HepG2 (cell line): ENCODE data around the gene NUAK1. TPM values are rescaled to one million over a fixed set of nuclear protein-coding genes. Genes with fewer than 3 reads are reported as not detected.

Experiments used
- ATAC-seq: fragments of 200-7000 bp; cut with Tn5 transposase; 3 replicates; pipeline ENCODE4 v1.9.1; 2020; ENCODE audit warnings: mild to moderate bottlenecking, moderate library complexity
- BruUV-seq: library from RNA; stranded (reverse); fragments of 400-500 nt; replicated peaks from 2 replicates; lab custom pipeline; 2021; lab: Mats Ljungman, UMichigan
- CTCF ChIA-PET: fragments of 300-600 bp; formaldehyde crosslinking; extraction: SDS; loops from one replicate; lab custom pipeline; 2021; ENCODE audit warnings: low total read pairs, inconsistent platforms, low intra/inter-chr PET ratio; lab: Yijun Ruan, JAX
- POLR2A ChIA-PET: fragments of 350-600 bp; sonication (Branson Sonifier 250); formaldehyde crosslinking; loops from one replicate; lab custom pipeline; 2020; ENCODE audit warnings: antibody characterized with exemption, inconsistent platforms; lab: Yijun Ruan, JAX
- DNase-seq: peaks from one replicate; pipeline ENCODE4 v3.0.0-alpha.2; 2015; ENCODE audit warnings: low spot score
- FAIRE-seq: peaks from 3 replicates; lab custom pipeline; 2011; peaks lifted over from hg19 to GRCh38; lab: Jason Lieb, UNC
- H2AFZ ChIP-seq: one replicate; pipeline ENCODE4 v1.6.1; 2011; ENCODE audit warnings: low read length, inconsistent platforms
- H3K27ac ChIP-seq: fragments of 300-600 bp; 3 replicates; pipeline ENCODE4 v1.8.0; 2011; ENCODE audit warnings: mixed run types, mild to moderate bottlenecking, mixed read lengths, low read length, inconsistent platforms; ENCODE audit not compliant: insufficient read depth; ENCODE audit errors: extremely low read length
- H3K27me3 ChIP-seq, 2 experiments: fragments of 200-600 bp in 1 of 2; 2 replicates in 1 of 2; 3 replicates in 1 of 2; pipeline versions ENCODE4 v1.6.0 to v1.8.0; 2011; ENCODE audit warnings: low read length in 2 of 2, mild to moderate bottlenecking in 2 of 2, moderate library complexity in 2 of 2, inconsistent platforms in 1 of 2; ENCODE audit not compliant: insufficient read depth in 2 of 2, control insufficient read depth in 1 of 2
- H3K36me3 ChIP-seq, 2 experiments: fragments of 200-600 bp in 1 of 2; replicated peaks in 1 of 2; 2 replicates in 1 of 2; 3 replicates in 1 of 2; pipeline versions ENCODE4 v1.5.1 to v1.8.0; 2011; ENCODE audit warnings: low read length in 2 of 2, inconsistent platforms in 1 of 2; ENCODE audit not compliant: insufficient read depth in 2 of 2, control insufficient read depth in 1 of 2
- H3K4me1 ChIP-seq: 2 replicates; pipeline ENCODE4 v1.5.1; 2012; ENCODE audit warnings: low read length, inconsistent platforms; ENCODE audit not compliant: insufficient read depth
- H3K4me2 ChIP-seq: 2 replicates; pipeline ENCODE4 v1.6.0; 2011; ENCODE audit warnings: low read depth, low read length, inconsistent platforms
- H3K4me3 ChIP-seq, 3 experiments: fragments of 200-600 bp in 1 of 3; sonication (generic), shearing (Covaris generic) in 1 of 3; replicated peaks in 1 of 3; 2 replicates each; pipeline ENCODE4 v1.5.1; 2011 to 2016; ENCODE audit warnings: low read length in 3 of 3, inconsistent platforms in 2 of 3, low read depth in 2 of 3, mild to moderate bottlenecking in 2 of 3, control low read depth in 1 of 3, mixed read lengths in 1 of 3; ENCODE audit not compliant: insufficient read depth in 1 of 3
- H3K79me2 ChIP-seq: one replicate; pipeline ENCODE4 v1.6.1; 2011; ENCODE audit warnings: low read length, inconsistent platforms; ENCODE audit not compliant: insufficient read depth
- H3K9ac ChIP-seq: 2 replicates; pipeline ENCODE4 v1.6.0; 2011; ENCODE audit warnings: mild to moderate bottlenecking, low read depth, low read length, inconsistent platforms; ENCODE audit not compliant: insufficient read depth
- H3K9me3 ChIP-seq: 2 replicates; pipeline ENCODE4 v1.5.1; 2012; ENCODE audit warnings: mild to moderate bottlenecking, low read length
- H4K20me1 ChIP-seq: 2 replicates; pipeline ENCODE4 v1.6.0; 2011; ENCODE audit warnings: inconsistent platforms, mild to moderate bottlenecking, low read length, moderate library complexity; ENCODE audit not compliant: insufficient read depth
- ADNP ChIP-seq: sonication (generic); formaldehyde crosslinking; IDR thresholded peaks from 2 replicates; pipeline ENCODE4 v1.4.0; 2020; ENCODE audit warnings: missing genetic modification reagents
- FOSL2 ChIP-seq: sonication (generic); formaldehyde crosslinking; IDR thresholded peaks from 2 replicates; pipeline ENCODE4 v1.4.0; 2020; ENCODE audit warnings: missing genetic modification reagents
- GTF3A ChIP-seq: sonication (generic); formaldehyde crosslinking; conservative IDR thresholded peaks from 2 replicates; pipeline ENCODE4 v1.4.0; 2020; ENCODE audit warnings: mild to moderate bottlenecking, missing genetic modification reagents
- IKZF5 ChIP-seq: IDR thresholded peaks from 2 replicates; pipeline ENCODE4 v1.6.1; 2018; ENCODE audit warnings: missing genetic modification reagents, mild to moderate bottlenecking, missing compliant biosample characterization
- KLF16 ChIP-seq, 2 experiments: sonication (generic) in 1 of 2; formaldehyde crosslinking in 1 of 2; IDR thresholded peaks; 2 replicates each; pipeline versions ENCODE4 v1.6.1 to v1.8.0; 2016 to 2023; ENCODE audit warnings: missing genetic modification reagents in 2 of 2, missing compliant biosample characterization in 1 of 2
- MXI1 ChIP-seq: IDR thresholded peaks from 3 replicates; pipeline ENCODE4 v1.6.1; 2012; ENCODE audit warnings: low read depth, low read length, inconsistent platforms, borderline replicate concordance
- NFKBIZ ChIP-seq: IDR thresholded peaks from 2 replicates; pipeline ENCODE4 v1.6.1; 2018; ENCODE audit warnings: missing genetic modification reagents, missing compliant biosample characterization
- POGK ChIP-seq: sonication (generic); formaldehyde crosslinking; conservative IDR thresholded peaks from 2 replicates; pipeline ENCODE4 v1.8.0; 2022; ENCODE audit warnings: mild to moderate bottlenecking, moderate library complexity, missing genetic modification reagents
- PTBP1 ChIP-seq: fragments of 200-400 bp; formaldehyde crosslinking; IDR thresholded peaks from 2 replicates; pipeline ENCODE4 v1.6.1; 2018; ENCODE audit warnings: low read length, low read depth; ENCODE audit not compliant: poor library complexity, severe bottlenecking
- SP140L ChIP-seq: sonication (generic); formaldehyde crosslinking; IDR thresholded peaks from 2 replicates; pipeline ENCODE4 v1.4.0; 2020; ENCODE audit warnings: missing genetic modification reagents, borderline replicate concordance
- ZNF337 ChIP-seq: sonication (generic); formaldehyde crosslinking; IDR thresholded peaks from 2 replicates; pipeline ENCODE4 v1.5.1; 2020; ENCODE audit warnings: missing genetic modification reagents, low read depth, mild to moderate bottlenecking, borderline replicate concordance
- ZNF451 ChIP-seq: sonication (generic); formaldehyde crosslinking; IDR thresholded peaks from 2 replicates; pipeline ENCODE4 v1.5.0; 2020; ENCODE audit warnings: mild to moderate bottlenecking, missing genetic modification reagents
- ZNF576 ChIP-seq: sonication (generic); formaldehyde crosslinking; IDR thresholded peaks from 2 replicates; pipeline ENCODE4 v1.4.0; 2020; ENCODE audit warnings: mild to moderate bottlenecking, missing genetic modification reagents
- ZNF674 ChIP-seq: sonication (generic); formaldehyde crosslinking; IDR thresholded peaks from 2 replicates; pipeline ENCODE4 v1.5.0; 2020; ENCODE audit warnings: low read depth, mild to moderate bottlenecking, missing genetic modification reagents
- ZNF724P ChIP-seq: sonication (generic); formaldehyde crosslinking; IDR thresholded peaks from 2 replicates; pipeline ENCODE4 v1.8.0; 2022; ENCODE audit warnings: missing genetic modification reagents, borderline replicate concordance
- ZNF773 ChIP-seq: sonication (generic); formaldehyde crosslinking; IDR thresholded peaks from 2 replicates; pipeline ENCODE4 v1.4.0; 2020; ENCODE audit warnings: missing genetic modification reagents, borderline replicate concordance
- ZNF776 ChIP-seq: sonication (generic); formaldehyde crosslinking; IDR thresholded peaks from 2 replicates; pipeline ENCODE4 v1.4.0; 2020; ENCODE audit warnings: mild to moderate bottlenecking, missing genetic modification reagents
- WGBS: methylation state at CpG from one replicate; pipeline ENCODE4 v1.1.6; 2017; ENCODE audit warnings: low lambda C conversion rate; 5-methylcytosine and 5-hydroxymethylcytosine counted together
- in situ Hi-C: cut with HindIII; loops from 2 replicates; pipeline ENCODE4 v1.10.0; 2017; ENCODE audit warnings: low pct_unique_long_range_greater_than_20kb; ENCODE audit not compliant: extremely low pct_ligation_motif_present
- intact Hi-C: fragments of 100-400 bp; cut with micrococcal nuclease; formaldehyde crosslinking; loops from one replicate; pipeline ENCODE4 v1.10.0; 2022; ENCODE audit not compliant: unreplicated experiment
- polyA plus RNA-seq, 8 experiments: library from polyadenylated mRNA; depleted of rRNA in 3 of 8; stranded (reverse) in 7 of 8; unstranded in 1 of 8; fragments of >200 nt; fragmentation: Illumina TruSeq in 4 of 8; extraction: Trizol in 4 of 8; gene quantifications; 2 replicates each; pipeline versions ENCODE4 v1.2.1 to v1.2.3, GENCODE V29; 2011 to 2016; ENCODE audit warnings: low read depth in 4 of 8, missing spikeins in 1 of 8, mixed read lengths in 1 of 8; ENCODE audit not compliant: insufficient read depth in 1 of 8
- total RNA-seq, 5 experiments: library from RNA; depleted of rRNA; stranded (reverse); fragments of >200 nt; fragmentation: Illumina TruSeq; extraction: Trizol; gene quantifications; 2 replicates each; pipeline ENCODE4 v1.2.3, GENCODE V29; 2016; ENCODE audit warnings: low read depth in 1 of 5
- TF ChIP-seq, protein P1 (sequence below): sonication (generic); formaldehyde crosslinking; IDR thresholded peaks from 2 replicates; pipeline ENCODE4 v1.4.0; 2020; ENCODE audit warnings: missing genetic modification reagents, borderline replicate concordance

Gene NUAK1
- total and polyA plus RNA-seq, 2 of the 13 experiments (the other 11 are each of a cell fraction or from before 2014, with no cell fraction given): 1.7 to 1.9 TPM

- TF ChIP-seq POGK (no peak), FOSL2 (no peak), ADNP (CRISPR knock-in tag) (no peak), ZNF776 (CRISPR knock-in tag) (no peak), ZNF451 (no peak), ZNF773 (CRISPR knock-in tag) (no peak), NFKBIZ (no peak), ZNF337 (no peak), PTBP1 (no peak), ZNF674 (CRISPR knock-in tag) (no peak), SP140L (CRISPR knock-in tag) (no peak), KLF16 (CRISPR knock-in tag; IDR thresholded peaks at IDR 0.05) (no peak), MXI1 (no peak), IKZF5 (CRISPR knock-in tag) (no peak), GTF3A (CRISPR knock-in tag) (no peak), ZNF576 (CRISPR knock-in tag) (no peak), ZNF724P (CRISPR knock-in tag) (no peak)
- TF ChIP-seq, protein P1, sequence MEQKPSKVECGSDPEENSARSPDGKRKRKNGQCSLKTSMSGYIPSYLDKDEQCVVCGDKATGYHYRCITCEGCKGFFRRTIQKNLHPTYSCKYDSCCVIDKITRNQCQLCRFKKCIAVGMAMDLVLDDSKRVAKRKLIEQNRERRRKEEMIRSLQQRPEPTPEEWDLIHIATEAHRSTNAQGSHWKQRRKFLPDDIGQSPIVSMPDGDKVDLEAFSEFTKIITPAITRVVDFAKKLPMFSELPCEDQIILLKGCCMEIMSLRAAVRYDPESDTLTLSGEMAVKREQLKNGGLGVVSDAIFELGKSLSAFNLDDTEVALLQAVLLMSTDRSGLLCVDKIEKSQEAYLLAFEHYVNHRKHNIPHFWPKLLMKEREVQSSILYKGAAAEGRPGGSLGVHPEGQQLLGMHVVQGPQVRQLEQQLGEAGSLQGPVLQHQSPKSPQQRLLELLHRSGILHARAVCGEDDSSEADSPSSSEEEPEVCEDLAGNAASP (CRISPR knock-in tag): no peak
- Histone ChIP-seq H3K9me3 (no peaks in the 10 kb centered on the region), H3K27me3 (no peaks in the 10 kb centered on the region), H3K9ac (no peak overlapping the region), H4K20me1 (no peaks in the 10 kb centered on the region), H3K4me3 (no peak overlapping the region), H2AFZ (no peak overlapping the region), H3K4me2 (no peak overlapping the region), H3K79me2 (no peaks in the 10 kb centered on the region), H3K27ac (no peak overlapping the region), H3K36me3 (no peaks in the 10 kb centered on the region), H3K4me1 (peaks cover 34% of the 10 kb centered on the region)
- no TSS peak for BruUV-seq
- ATAC-seq (no peak), FAIRE-seq (no peak), DNase-seq (no peak)
- in situ Hi-C loops (loop anchor here (10.0 kb wide), 1 partner anchor 193 kb away; no protein-coding TSS in a partner anchor), intact Hi-C loops (no loop called here)
- 92% methylated on average over 6 of the region's 6 CpGs for WGBS
- ChIA-PET CTCF (no interaction called here), POLR2A (no interaction called here)
Measured at GRCh38 chr12:106091446-106091820, 47.3 kb downstream of the NUAK1 start.
